Upper lobe of left lung (tissue), 6 donors: ENCODE data around the gene GTF2IRD1. TPM values are rescaled to one million over a fixed set of nuclear protein-coding genes. Genes with fewer than 3 reads are reported as not detected.
A peak's percentile ranks its signal among the peaks of the same experiment; 100 is the strongest.

ENCODE experiments used
- ATAC-seq, 2 donors: fragments of 200-7000 bp; cut with Tn5 transposase; one replicate each; pipeline ENCODE4 v1.9.1; 2022; ENCODE audit warnings: mild to moderate bottlenecking in 2 of 2, moderate library complexity in 2 of 2; ENCODE audit not compliant: low FRiP score in 2 of 2
- DNase-seq, 2 donors: peaks; one replicate each; pipeline ENCODE4 v3.0.0-alpha.2; 2019 to 2020
- H3K27ac ChIP-seq, 4 donors: fragments of 200-600 bp; sonication (generic); one replicate each; pipeline ENCODE4 v1.5.1; 2016 to 2019
- H3K27me3 ChIP-seq, 4 donors: fragments of 200-600 bp; sonication (generic); one replicate each; pipeline ENCODE4 v1.5.1; 2017 to 2019
- H3K36me3 ChIP-seq, 4 donors: fragments of 200-600 bp; sonication (generic); one replicate each; pipeline ENCODE4 v1.5.1; 2016 to 2019
- H3K4me1 ChIP-seq, 4 donors: fragments of 200-600 bp; sonication (generic); one replicate each; pipeline ENCODE4 v1.5.1; 2018 to 2019
- H3K4me3 ChIP-seq, 4 donors: fragments of 200-600 bp; sonication (generic); one replicate each; pipeline ENCODE4 v1.5.1; 2017 to 2019; ENCODE audit warnings: mild to moderate bottlenecking in 2 of 4, moderate library complexity in 1 of 4
- H3K9me3 ChIP-seq, 4 donors: fragments of 200-600 bp; sonication (generic); one replicate each; pipeline ENCODE4 v1.5.1; 2018 to 2019
- EP300 ChIP-seq, 4 donors: sonication (generic); formaldehyde crosslinking; IDR thresholded peaks; one replicate each; pipeline ENCODE4 v1.5.1; 2017; ENCODE audit warnings: antibody characterized with exemption in 4 of 4, control low read depth in 2 of 4
- POLR2A ChIP-seq, 4 donors: fragments of 450-650 bp; IDR thresholded peaks; one replicate each; pipeline ENCODE4 v1.5.1; 2016 to 2017; ENCODE audit warnings: antibody characterized with exemption in 4 of 4, mild to moderate bottlenecking in 2 of 4
- POLR2AphosphoS5 ChIP-seq, 2 donors: sonication (generic); formaldehyde crosslinking; IDR thresholded peaks; one replicate each; pipeline ENCODE4 v1.5.1; 2017; ENCODE audit warnings: antibody characterized with exemption in 2 of 2
- WGBS, 2 donors: methylation state at CpG; one replicate each; pipeline ENCODE4 v1.1.5; 2017 to 2018; 5-methylcytosine and 5-hydroxymethylcytosine counted together
- total RNA-seq, 6 donors: library from RNA; depleted of rRNA in 4 of 6; stranded (reverse); fragments of >200 nt in 4 of 6; gene quantifications; one replicate each; pipeline versions ENCODE4 v1.1.0 to v1.2.1, GENCODE V29; 2016 to 2021
- TF ChIP-seq, protein P1 (sequence below), 6 experiments: fragments of 450-650 bp in 4 of 6; fragments of 200-600 bp in 2 of 6; sonication (generic) in 2 of 6; IDR thresholded peaks; one replicate each; pipeline ENCODE4 v1.5.1; 2016 to 2019; ENCODE audit warnings: antibody characterized with exemption in 6 of 6
- donor health status: DM: no; HTN: no; CAD: no; lungs with moderate emphysema.
- donor health status: DM: no; HTN: yes; CAD: no; lungs with severe emphysema.

GTF2IRD1 gene
- total RNA-seq, 6 donors from 2014 or later, result 16.4 to 41.9 (median 28.1) TPM

DNA sequence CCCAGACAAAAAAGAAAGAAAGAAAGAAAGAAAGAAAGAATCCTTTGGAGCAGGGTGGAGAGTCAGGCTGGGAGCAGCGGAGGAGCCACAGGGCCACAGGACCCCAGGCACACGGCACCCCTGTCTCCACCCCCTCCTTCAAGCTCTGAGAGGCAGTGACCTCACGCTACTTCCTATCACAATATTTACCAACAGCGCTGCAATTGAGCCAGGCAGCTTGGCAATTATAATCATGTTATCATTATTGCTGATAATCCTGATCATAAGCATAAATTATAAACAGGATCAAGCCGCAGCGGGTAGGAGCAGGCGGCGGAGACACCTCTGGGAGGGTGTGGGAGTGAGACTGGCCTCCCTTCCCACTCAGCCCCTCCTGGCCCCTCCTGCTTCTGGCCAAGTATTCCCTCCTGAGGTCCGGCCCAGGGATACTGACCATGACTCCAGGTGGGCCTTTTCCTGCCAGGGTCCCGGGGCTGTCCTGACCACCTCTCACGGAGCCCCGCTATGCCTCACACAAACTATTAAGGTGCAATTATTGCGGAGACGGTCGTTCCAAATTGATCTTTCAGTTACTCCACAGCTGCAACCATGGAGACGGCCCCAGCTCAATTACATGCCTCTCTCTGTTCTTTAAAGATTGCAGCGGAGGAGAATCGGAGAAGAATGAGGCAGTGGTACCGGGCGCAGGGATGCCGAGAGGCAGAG lies 10.0 kb upstream of the GTF2IRD1 start:
- H3K4me3 ChIP-seq, result no peak overlapping the region
- TF ChIP-seq, protein P1, sequence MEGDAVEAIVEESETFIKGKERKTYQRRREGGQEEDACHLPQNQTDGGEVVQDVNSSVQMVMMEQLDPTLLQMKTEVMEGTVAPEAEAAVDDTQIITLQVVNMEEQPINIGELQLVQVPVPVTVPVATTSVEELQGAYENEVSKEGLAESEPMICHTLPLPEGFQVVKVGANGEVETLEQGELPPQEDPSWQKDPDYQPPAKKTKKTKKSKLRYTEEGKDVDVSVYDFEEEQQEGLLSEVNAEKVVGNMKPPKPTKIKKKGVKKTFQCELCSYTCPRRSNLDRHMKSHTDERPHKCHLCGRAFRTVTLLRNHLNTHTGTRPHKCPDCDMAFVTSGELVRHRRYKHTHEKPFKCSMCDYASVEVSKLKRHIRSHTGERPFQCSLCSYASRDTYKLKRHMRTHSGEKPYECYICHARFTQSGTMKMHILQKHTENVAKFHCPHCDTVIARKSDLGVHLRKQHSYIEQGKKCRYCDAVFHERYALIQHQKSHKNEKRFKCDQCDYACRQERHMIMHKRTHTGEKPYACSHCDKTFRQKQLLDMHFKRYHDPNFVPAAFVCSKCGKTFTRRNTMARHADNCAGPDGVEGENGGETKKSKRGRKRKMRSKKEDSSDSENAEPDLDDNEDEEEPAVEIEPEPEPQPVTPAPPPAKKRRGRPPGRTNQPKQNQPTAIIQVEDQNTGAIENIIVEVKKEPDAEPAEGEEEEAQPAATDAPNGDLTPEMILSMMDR (IDR thresholded peaks at IDR 0.05), result no peak
- TF ChIP-seq POLR2A (IDR thresholded peaks at IDR 0.05), result no peak
- no peak for TF ChIP-seq EP300 (IDR thresholded peaks at IDR 0.05)
- TF ChIP-seq POLR2AphosphoS5 (IDR thresholded peaks at IDR 0.05), result no peak
- peaks cover 0 to 4% (median 1%) of the 10 kb centered on the region in 4 donors for H3K9me3 ChIP-seq
- DNase-seq (no peak), ATAC-seq (no peak)
- H3K27me3 ChIP-seq, result no peaks in the 10 kb centered on the region
- H3K27ac ChIP-seq, result no peak overlapping the region
- no peaks in the 10 kb centered on the region for H3K4me1 ChIP-seq
- WGBS, 2 donors, result 71% methylated on average over 19 to 21 of the region's 21 CpGs
- H3K36me3 ChIP-seq, result no peaks in the 10 kb centered on the region

DNA sequence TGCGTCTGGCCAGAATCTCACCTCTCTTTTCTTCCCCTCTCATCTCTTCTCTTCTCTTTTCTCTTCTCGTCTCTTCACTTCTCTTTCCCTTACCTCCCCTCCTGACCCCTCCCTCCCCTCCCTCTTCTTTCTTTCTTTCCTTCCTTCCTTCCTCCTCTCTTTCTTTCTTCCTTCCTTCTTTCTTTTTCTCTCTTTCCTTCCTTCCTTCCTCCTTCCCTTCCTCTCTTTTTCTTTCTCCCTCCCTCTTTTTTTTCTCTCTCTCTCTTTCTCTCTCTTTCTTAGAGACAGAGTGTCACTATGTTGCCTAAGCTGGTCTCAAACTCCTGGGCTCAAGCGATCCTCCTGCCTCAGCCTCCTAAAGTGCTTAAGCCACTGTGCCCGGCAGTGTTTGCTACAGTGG lies 4.6 kb upstream of the GTF2IRD1 start:
- ATAC-seq, result no peak
- H3K4me1 ChIP-seq, result peaks cover 4 to 12% (median 8%) of the 10 kb centered on the region in 4 donors
- H3K36me3 ChIP-seq, result no peaks in the 10 kb centered on the region
- no peak for DNase-seq
- TF ChIP-seq POLR2A (IDR thresholded peaks at IDR 0.05), result no peak
- TF ChIP-seq, protein P1 (IDR thresholded peaks at IDR 0.05), result no peak
- TF ChIP-seq POLR2AphosphoS5 (IDR thresholded peaks at IDR 0.05), result no peak
- TF ChIP-seq EP300 (IDR thresholded peaks at IDR 0.05), result no peak
- H3K9me3 ChIP-seq, result no peaks in the 10 kb centered on the region
- H3K27ac ChIP-seq, result no peak overlapping the region
- no peaks in the 10 kb centered on the region for H3K27me3 ChIP-seq
- no peak overlapping the region for H3K4me3 ChIP-seq
- WGBS, 2 donors, result 84 to 93% methylated on average over 4 of the region's 4 CpGs

DNA sequence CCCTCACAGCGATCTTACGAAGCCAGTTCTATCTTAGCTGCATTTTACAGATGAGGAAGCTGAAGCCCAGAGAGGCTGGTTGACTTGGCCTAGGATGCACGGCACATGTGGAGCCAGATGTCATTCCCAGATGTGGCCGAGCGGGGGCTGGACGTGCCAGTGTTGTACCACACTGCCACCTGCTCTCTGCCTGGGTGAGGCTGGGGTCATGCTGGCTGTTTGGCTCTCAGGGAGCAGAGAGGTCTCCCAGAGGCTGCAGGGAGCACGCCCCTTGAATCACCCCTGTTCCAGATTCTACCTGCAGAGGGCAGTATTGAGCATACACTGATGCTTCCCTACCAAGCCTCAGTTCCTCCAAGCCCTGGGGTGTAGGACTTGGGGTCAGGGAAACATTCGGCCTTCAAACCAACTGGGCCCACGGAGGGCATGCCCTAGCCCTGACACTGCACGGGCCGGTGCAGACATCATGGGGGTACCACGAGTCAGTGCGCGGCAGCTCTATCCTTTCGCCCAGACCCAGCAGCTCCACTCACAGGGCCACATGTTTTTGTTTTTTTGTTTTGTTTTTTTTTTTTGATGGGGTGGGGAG lies 3.8 kb upstream of the GTF2IRD1 start:
- Histone ChIP-seq H3K36me3 (no peaks in the 10 kb centered on the region), H3K4me3 (no peak overlapping the region), H3K4me1 (peaks cover 11 to 20% (median 14%) of the 10 kb centered on the region in 4 donors), H3K27ac (no peak overlapping the region), H3K27me3 (no peaks in the 10 kb centered on the region), H3K9me3 (no peaks in the 10 kb centered on the region)
- peak in 1 of 2 donors; percentile 51 for DNase-seq
- WGBS, 2 donors, result 60 to 68% methylated on average over 15 of the region's 15 CpGs
- peak; percentile 66 to 75 for ATAC-seq
- TF ChIP-seq POLR2AphosphoS5 (IDR thresholded peaks at IDR 0.05), result no peak
- TF ChIP-seq, protein P1 (IDR thresholded peaks at IDR 0.05), result peak; percentile 78 to 92 (median 88)
- TF ChIP-seq EP300 (IDR thresholded peaks at IDR 0.05), result no peak

DNA sequence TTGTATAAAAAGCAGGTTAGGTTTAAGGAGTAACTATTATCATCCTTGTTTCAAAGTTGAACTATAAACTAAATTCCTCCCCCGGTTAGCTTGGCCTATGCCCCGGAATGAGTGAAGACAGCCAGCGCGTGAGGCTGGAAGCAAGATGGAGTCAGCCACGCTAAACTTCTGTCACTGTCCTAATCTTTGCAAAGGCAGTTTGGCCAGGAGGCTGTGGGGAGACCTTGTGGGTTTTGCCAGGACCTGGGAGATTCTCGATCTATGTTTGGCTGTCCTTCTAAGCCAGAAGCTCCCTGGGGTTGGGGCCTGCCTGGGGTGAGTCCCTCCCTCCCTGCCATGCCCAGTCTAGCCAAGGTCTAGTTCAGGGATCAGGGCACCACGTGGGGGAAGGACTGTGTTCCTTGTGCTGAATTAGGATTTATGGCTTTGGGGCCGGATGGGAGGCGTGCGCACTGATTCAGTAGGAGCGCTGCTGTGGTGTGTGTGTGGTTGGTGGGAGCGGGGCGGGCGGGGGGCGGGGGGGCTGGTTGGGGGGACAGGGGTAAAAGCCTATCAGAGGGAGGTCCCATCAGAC lies 871 bp upstream of the GTF2IRD1 start:
- ATAC-seq (peak in 1 of 2 donors; percentile 34), DNase-seq (no peak)
- Histone ChIP-seq H3K4me3 (peak overlapping the region in 3 of 4 donors; percentile 57 to 73 (median 71)), H3K9me3 (no peaks in the 10 kb centered on the region), H3K27ac (peak overlapping the region; percentile 80 to 91 (median 86)), H3K27me3 (no peaks in the 10 kb centered on the region), H3K4me1 (peaks cover 17 to 28% (median 20%) of the 10 kb centered on the region in 4 donors), H3K36me3 (no peaks in the 10 kb centered on the region)
- 57 to 64% methylated on average over 6 to 7 of the region's 15 CpGs for WGBS, 2 donors
- no peak for TF ChIP-seq EP300 (IDR thresholded peaks at IDR 0.05)
- TF ChIP-seq POLR2AphosphoS5 (IDR thresholded peaks at IDR 0.05), result no peak
- TF ChIP-seq, protein P1 (IDR thresholded peaks at IDR 0.05), result no peak
- no peak for TF ChIP-seq POLR2A (IDR thresholded peaks at IDR 0.05)
